NCI-H748 treated with DMSO at 0.1 percent for 48 hours (cell line): ENCODE results near the gene DNAH1.
A peak's percentile ranks its signal among the peaks of the same experiment; 100 is the strongest.

ENCODE experiments used
- DNase-seq: peaks from one replicate; lab custom pipeline; 2025; lab: John Stamatoyannopoulos, UW

The DNAH1 gene

GRCh38 chr3:52433996-52434479, 117.9 kb downstream of the DNAH1 start:
- no peak for DNase-seq

- no peak for DNase-seq
Measured at GRCh38 chr3:52434491-52435115, 118.5 kb downstream of the DNAH1 start.

- no peak for DNase-seq
Measured at GRCh38 chr3:52435246-52436101, 119.4 kb downstream of the DNAH1 start.

GRCh38 chr3:52436500-52437149, 120.5 kb downstream of the DNAH1 start:
- no peak for DNase-seq

GRCh38 chr3:52437326-52438103, 121.4 kb downstream of the DNAH1 start:
- no peak for DNase-seq

GRCh38 chr3:52438104-52438376, 121.9 kb downstream of the DNAH1 start:
- DNase-seq, result no peak

GRCh38 chr3:52438579-52439425, 122.7 kb downstream of the DNAH1 start:
- DNase-seq, result no peak

GRCh38 chr3:52439426-52440248, 123.5 kb downstream of the DNAH1 start:
- DNase-seq, result no peak

GRCh38 chr3:52440249-52440551, 124.1 kb downstream of the DNAH1 start:
- no peak for DNase-seq

- DNase-seq, result no peak
Measured at GRCh38 chr3:52440671-52441070, 124.6 kb downstream of the DNAH1 start.

GRCh38 chr3:52441091-52441771, 125.1 kb downstream of the DNAH1 start:
- DNase-seq, result no peak

- DNase-seq, result no peak
Measured at GRCh38 chr3:52441772-52442332, 125.7 kb downstream of the DNAH1 start.

GRCh38 chr3:52442409-52443267, 126.5 kb downstream of the DNAH1 start:
- DNase-seq, result no peak

- DNase-seq, result no peak
Measured at GRCh38 chr3:52443268-52443610, 127.1 kb downstream of the DNAH1 start.

- DNase-seq, result no peak
Measured at GRCh38 chr3:52443791-52444687, 127.9 kb downstream of the DNAH1 start.

- peak; percentile 1 for DNase-seq
Measured at GRCh38 chr3:52444860-52445793, 129.0 kb downstream of the DNAH1 start, which contains the start of gene SEMA3G. TSS of gene SEMA3G (minus strand) at chr3:52445103. CDS start at chr3:52445027, 76 bp downstream.

GRCh38 chr3:52446042-52446441, 129.9 kb downstream of the DNAH1 start:
- no peak for DNase-seq
